ENCODE measurements around the gene NPEPL1. TPM values are rescaled to one million over a fixed set of nuclear protein-coding genes. Genes with fewer than 3 reads are reported as not detected.

NPEPL1 gene
- polyA plus RNA-seq, 2 of the 4 experiments (the other 2 are of a cell fraction): 8.6 to 34.6 TPM

- Histone ChIP-seq H3K9me3 (no peaks in the 10 kb centered on the region), H3K27ac (no peak overlapping the region), H3K4me1 (no peaks in the 10 kb centered on the region), H3K4me3 (no peak overlapping the region), H3K4me2 (no peak overlapping the region)
- ATAC-seq: no peak
- POLR2A ChIA-PET: no interaction called here
- no peak for TF ChIP-seq FOSB (CRISPR knock-in tag; IDR thresholded peaks at IDR 0.05)
- no peak for TF ChIP-seq TP53 (CRISPR knock-in tag; IDR thresholded peaks at IDR 0.05)
- no peak for TF ChIP-seq KDM5A (IDR thresholded peaks at IDR 0.05)
- no peak for TF ChIP-seq USF2 (IDR thresholded peaks at IDR 0.05)
- no peak for TF ChIP-seq CBX8 (IDR thresholded peaks at IDR 0.05)
- TF ChIP-seq HOXB5 (CRISPR knock-in tag; IDR thresholded peaks at IDR 0.05): no peak
- TF ChIP-seq CHD4 (IDR thresholded peaks at IDR 0.05; ENCODE audit: borderline replicate concordance): no peak
- TF ChIP-seq PHF8 (IDR thresholded peaks at IDR 0.05; ENCODE audit: borderline replicate concordance, low read depth): no peak
- no peak for TF ChIP-seq FOSL2 (IDR thresholded peaks at IDR 0.05)
- TF ChIP-seq FOSL2 (CRISPR knock-in tag; IDR thresholded peaks at IDR 0.05): no peak
- CTCF ChIA-PET: interaction anchor here (0.8 to 1.7 kb wide), 5 partner anchors 9 to 22 kb away, joined by 3 to 7 read pairs (median 3); partner anchors contain the start of gene NPEPL1
- FAIRE-seq: no peak
- no peak for DNase-seq (ENCODE audit: low read depth in 1 of 2, low spot score in 1 of 2)
- WGBS (ENCODE audit: missing lambda C conversion rate): 88% methylated on average over 28 of the region's 28 CpGs
Measured at GRCh38 chr20:58702859-58703648, 10.5 kb downstream of the NPEPL1 start.

- Histone ChIP-seq H3K4me1 (no peaks in the 10 kb centered on the region), H3K9me3 (no peaks in the 10 kb centered on the region), H3K27ac (no peak overlapping the region), H3K4me3 (no peak overlapping the region), H3K4me2 (no peak overlapping the region)
- no peak for FAIRE-seq
- DNase-seq (ENCODE audit: low read depth in 1 of 2, low spot score in 1 of 2): no peak
- no peak for TF ChIP-seq GATA3 (IDR thresholded peaks at IDR 0.05; ENCODE audit: borderline replicate concordance)
- ChIA-PET POLR2A (no interaction called here), CTCF (interaction anchor here (0.7 to 1.7 kb wide), 6 partner anchors 8 to 23 kb away, joined by 3 to 7 read pairs (median 3); partner anchors contain the start of gene NPEPL1)
- WGBS (ENCODE audit: missing lambda C conversion rate): 87% methylated on average over 12 of the region's 12 CpGs
- ATAC-seq: no peak
Measured at GRCh38 chr20:58703765-58704371, 11.3 kb downstream of the NPEPL1 start.

- no peak overlapping the region for H3K4me3 ChIP-seq
- CTCF ChIA-PET: interaction anchor here (0.9 to 2.1 kb wide), 7 partner anchors 11 to 468 kb away, joined by 3 to 8 read pairs (median 3); partner anchors contain the start of gene GNAS
- no peaks in the 10 kb centered on the region for H3K9me3 ChIP-seq
- H3K4me2 ChIP-seq: no peak overlapping the region
- POLR2A ChIA-PET: no interaction called here
- ATAC-seq (no peak), DNase-seq (ENCODE audit: low read depth in 1 of 2, low spot score in 1 of 2) (no peak), FAIRE-seq (no peak)
- WGBS (ENCODE audit: missing lambda C conversion rate): 90% methylated on average over 14 of the region's 14 CpGs
- H3K4me1 ChIP-seq: no peaks in the 10 kb centered on the region
- no peak for TF ChIP-seq E2F6 (IDR thresholded peaks at IDR 0.05; ENCODE audit: borderline replicate concordance, low read depth)
- no peak for TF ChIP-seq CBX2 (IDR thresholded peaks at IDR 0.05; ENCODE audit: borderline replicate concordance, low read depth)
- no peak for TF ChIP-seq FOSB (CRISPR knock-in tag; IDR thresholded peaks at IDR 0.05)
- H3K27ac ChIP-seq: no peak overlapping the region
Measured at GRCh38 chr20:58705208-58705926, 12.8 kb downstream of the NPEPL1 start.

- DNase-seq (ENCODE audit: low read depth in 1 of 2, low spot score in 1 of 2) (no peak), FAIRE-seq (no peak), ATAC-seq (no peak)
- WGBS (ENCODE audit: missing lambda C conversion rate): 90% methylated on average over 13 of the region's 20 CpGs
- H3K4me1 ChIP-seq: no peaks in the 10 kb centered on the region
- no peaks in the 10 kb centered on the region for H3K9me3 ChIP-seq
- TF ChIP-seq MAFK (IDR thresholded peaks at IDR 0.05; ENCODE audit: partially characterized antibody) (no peak), CBX8 (IDR thresholded peaks at IDR 0.05) (no peak), EHF (CRISPR knock-in tag; IDR thresholded peaks at IDR 0.05) (no peak), GATA3 (IDR thresholded peaks at IDR 0.05; ENCODE audit: borderline replicate concordance) (no peak), HEYL (CRISPR knock-in tag; IDR thresholded peaks at IDR 0.05) (no peak), POLR2A (IDR thresholded peaks at IDR 0.05; ENCODE audit: low read length) (no peak), EP300 (IDR thresholded peaks at IDR 0.05) (no peak), ESRRA (IDR thresholded peaks at IDR 0.05; ENCODE audit: borderline replicate concordance, low read length) (no peak), TP53 (CRISPR knock-in tag; IDR thresholded peaks at IDR 0.05) (no peak), CBX2 (IDR thresholded peaks at IDR 0.05; ENCODE audit: borderline replicate concordance, low read depth) (no peak)
- no peak overlapping the region for H3K4me2 ChIP-seq
- no peak overlapping the region for H3K4me3 ChIP-seq
- ChIA-PET CTCF (interaction anchor here (1.1 to 2.1 kb wide), 5 partner anchors 11 to 473 kb away, joined by 3 to 8 read pairs (median 3); no protein-coding TSS in a partner anchor), POLR2A (no interaction called here)
- no peak overlapping the region for H3K27ac ChIP-seq
Measured at GRCh38 chr20:58706150-58706892, 13.7 kb downstream of the NPEPL1 start.

Data from A549 (cell line).